Colonic mucosa (tissue), 4 donors: ENCODE data around the gene ZCCHC24. TPM values are rescaled to one million over a fixed set of nuclear protein-coding genes. Genes with fewer than 3 reads are reported as not detected.
"Not testable (repeated sequence)": the region's sequence is repeated elsewhere in the genome, so short reads cannot be mapped to it uniquely, and the experiment has no call there.

Experiments used
- DNase-seq: peaks from one replicate; pipeline ENCODE4 v3.0.0-alpha.2; 2020
- H3K27ac ChIP-seq: fragments of 200-600 bp; one replicate; pipeline ENCODE4 v1.8.0; 2021
- H3K27me3 ChIP-seq: fragments of 200-600 bp; one replicate; pipeline ENCODE4 v1.8.0; 2021
- H3K36me3 ChIP-seq: fragments of 200-600 bp; one replicate; pipeline ENCODE4 v1.8.0; 2021
- H3K4me1 ChIP-seq: fragments of 200-600 bp; one replicate; pipeline ENCODE4 v1.8.0; 2021; ENCODE audit warnings: mild to moderate bottlenecking
- H3K4me3 ChIP-seq: fragments of 200-600 bp; one replicate; pipeline ENCODE4 v1.8.0; 2021
- H3K9ac ChIP-seq, 2 donors: one replicate each; pipeline ENCODE4 v1.7.0; 2013; ENCODE audit warnings: control low read depth in 2 of 2, low read depth in 2 of 2, low read length in 2 of 2
- H3K9me3 ChIP-seq: fragments of 200-600 bp; one replicate; pipeline ENCODE4 v1.8.0; 2021
- intact Hi-C: fragments of 100-400 bp; cut with DNase I; formaldehyde crosslinking; loops from one replicate; pipeline ENCODE4 v1.14.1; 2022
- total RNA-seq, 2 donors: library from RNA; stranded (reverse); fragmentation: NEBNext Ultra II Directional in 1 of 2; extraction: Animal tissue kit (Norgen Biotek cat#: 25700) in 1 of 2; gene quantifications; one replicate each; pipeline ENCODE4 v1.2.1, GENCODE V29; 2021
- TF ChIP-seq, protein P1 (sequence below): fragments of 200-600 bp; IDR thresholded peaks from one replicate; pipeline ENCODE4 v1.8.0; 2022; ENCODE audit warnings: antibody characterized with exemption, mild to moderate bottlenecking
- donor health status: healthy.
- donor health status: DM: no; HTN: no; CAD: no.
- donor health status: DM: no; HTN: no; CAD: no.

The ZCCHC24 gene
- total RNA-seq, 2 donors from 2014 or later: 4.6 to 19.1 TPM

DNA sequence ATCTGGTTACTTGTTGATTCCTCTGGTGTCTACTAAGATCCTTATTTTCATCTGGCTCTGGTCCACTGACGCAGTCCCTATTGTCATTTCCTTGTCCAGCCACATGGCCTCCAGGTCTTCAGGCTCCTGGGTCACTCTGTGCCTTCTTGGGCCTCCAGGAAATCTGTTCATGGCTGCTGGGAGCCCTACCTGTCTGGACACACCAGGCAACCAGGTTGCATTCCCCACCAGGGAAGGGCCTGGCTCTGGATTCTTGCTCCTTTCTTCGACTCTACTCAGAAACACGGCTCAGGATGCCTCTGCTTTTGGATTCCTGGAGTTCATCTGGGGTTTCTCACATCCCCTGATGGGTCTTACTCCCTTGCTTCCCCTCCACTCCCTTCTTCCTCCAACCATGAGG is 106.2 kb downstream of the ZCCHC24 start:
- intact Hi-C loops: no loop called here
- Histone ChIP-seq H3K36me3 (no peaks in the 10 kb centered on the region), H3K27ac (no peak overlapping the region), H3K9ac (no peak overlapping the region), H3K9me3 (no peaks in the 10 kb centered on the region), H3K4me1 (no peaks in the 10 kb centered on the region), H3K27me3 (no peaks in the 10 kb centered on the region), H3K4me3 (no peak overlapping the region)
- TF ChIP-seq, protein P1, sequence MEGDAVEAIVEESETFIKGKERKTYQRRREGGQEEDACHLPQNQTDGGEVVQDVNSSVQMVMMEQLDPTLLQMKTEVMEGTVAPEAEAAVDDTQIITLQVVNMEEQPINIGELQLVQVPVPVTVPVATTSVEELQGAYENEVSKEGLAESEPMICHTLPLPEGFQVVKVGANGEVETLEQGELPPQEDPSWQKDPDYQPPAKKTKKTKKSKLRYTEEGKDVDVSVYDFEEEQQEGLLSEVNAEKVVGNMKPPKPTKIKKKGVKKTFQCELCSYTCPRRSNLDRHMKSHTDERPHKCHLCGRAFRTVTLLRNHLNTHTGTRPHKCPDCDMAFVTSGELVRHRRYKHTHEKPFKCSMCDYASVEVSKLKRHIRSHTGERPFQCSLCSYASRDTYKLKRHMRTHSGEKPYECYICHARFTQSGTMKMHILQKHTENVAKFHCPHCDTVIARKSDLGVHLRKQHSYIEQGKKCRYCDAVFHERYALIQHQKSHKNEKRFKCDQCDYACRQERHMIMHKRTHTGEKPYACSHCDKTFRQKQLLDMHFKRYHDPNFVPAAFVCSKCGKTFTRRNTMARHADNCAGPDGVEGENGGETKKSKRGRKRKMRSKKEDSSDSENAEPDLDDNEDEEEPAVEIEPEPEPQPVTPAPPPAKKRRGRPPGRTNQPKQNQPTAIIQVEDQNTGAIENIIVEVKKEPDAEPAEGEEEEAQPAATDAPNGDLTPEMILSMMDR: no peak
- no peak for DNase-seq

DNA sequence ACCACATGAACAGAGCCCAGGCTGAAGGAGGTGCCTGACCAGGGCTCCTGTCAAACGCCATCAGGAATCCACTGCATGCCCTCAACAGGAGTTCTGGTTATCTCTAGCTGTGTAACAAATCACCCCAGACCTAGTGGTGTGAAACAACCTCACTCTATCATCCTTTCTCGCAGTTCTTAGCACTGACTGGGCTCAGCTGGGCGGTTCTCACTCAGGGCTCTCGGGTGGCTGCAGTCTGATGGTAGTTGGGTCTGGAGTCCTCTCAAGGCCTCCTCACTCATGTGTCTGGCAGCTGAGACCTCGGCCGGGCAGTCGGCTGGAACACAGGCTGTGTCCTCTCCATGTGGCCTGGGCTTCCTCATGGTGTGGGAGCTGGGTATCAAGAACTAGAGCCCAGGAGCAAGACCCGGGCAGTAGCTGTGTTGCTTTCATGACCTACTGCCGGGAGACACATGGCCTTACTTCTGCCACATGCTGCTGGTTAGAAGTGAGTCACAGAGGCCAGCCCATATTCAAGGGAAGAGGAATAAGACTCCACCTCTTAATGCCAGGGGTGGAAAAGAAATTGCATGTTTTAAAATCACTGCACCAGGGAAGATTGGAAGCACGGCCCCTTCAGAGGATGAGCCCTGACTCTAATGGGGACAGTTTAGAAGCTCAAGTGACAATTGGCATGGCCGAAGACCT is 107.5 kb downstream of the ZCCHC24 start:
- H3K4me3 ChIP-seq, H3K36me3 ChIP-seq, intact Hi-C loops, DNase-seq, H3K9ac ChIP-seq, H3K4me1 ChIP-seq, H3K9me3 ChIP-seq, H3K27me3 ChIP-seq, H3K27ac ChIP-seq: not testable (repeated sequence)

- Histone ChIP-seq H3K4me3 (no peak overlapping the region), H3K9ac (no peak overlapping the region), H3K9me3 (no peaks in the 10 kb centered on the region), H3K27me3 (no peaks in the 10 kb centered on the region), H3K27ac (no peak overlapping the region), H3K36me3 (no peaks in the 10 kb centered on the region), H3K4me1 (no peaks in the 10 kb centered on the region)
- intact Hi-C loops: no loop called here
- DNase-seq: no peak
- TF ChIP-seq, protein P1: no peak
These were observed 108.7 kb downstream of the ZCCHC24 start for GRCh38 chr10:79336739-79337138.

GRCh38 chr10:79336276-79336675 is 109.1 kb downstream of the ZCCHC24 start:
- H3K27ac ChIP-seq: no peak overlapping the region
- H3K4me3 ChIP-seq: no peak overlapping the region
- no peak for DNase-seq
- H3K4me1 ChIP-seq: no peaks in the 10 kb centered on the region
- no peaks in the 10 kb centered on the region for H3K36me3 ChIP-seq
- no peaks in the 10 kb centered on the region for H3K9me3 ChIP-seq
- H3K27me3 ChIP-seq: no peaks in the 10 kb centered on the region
- H3K9ac ChIP-seq: no peak overlapping the region
- TF ChIP-seq, protein P1: no peak
- intact Hi-C loops: no loop called here

DNA sequence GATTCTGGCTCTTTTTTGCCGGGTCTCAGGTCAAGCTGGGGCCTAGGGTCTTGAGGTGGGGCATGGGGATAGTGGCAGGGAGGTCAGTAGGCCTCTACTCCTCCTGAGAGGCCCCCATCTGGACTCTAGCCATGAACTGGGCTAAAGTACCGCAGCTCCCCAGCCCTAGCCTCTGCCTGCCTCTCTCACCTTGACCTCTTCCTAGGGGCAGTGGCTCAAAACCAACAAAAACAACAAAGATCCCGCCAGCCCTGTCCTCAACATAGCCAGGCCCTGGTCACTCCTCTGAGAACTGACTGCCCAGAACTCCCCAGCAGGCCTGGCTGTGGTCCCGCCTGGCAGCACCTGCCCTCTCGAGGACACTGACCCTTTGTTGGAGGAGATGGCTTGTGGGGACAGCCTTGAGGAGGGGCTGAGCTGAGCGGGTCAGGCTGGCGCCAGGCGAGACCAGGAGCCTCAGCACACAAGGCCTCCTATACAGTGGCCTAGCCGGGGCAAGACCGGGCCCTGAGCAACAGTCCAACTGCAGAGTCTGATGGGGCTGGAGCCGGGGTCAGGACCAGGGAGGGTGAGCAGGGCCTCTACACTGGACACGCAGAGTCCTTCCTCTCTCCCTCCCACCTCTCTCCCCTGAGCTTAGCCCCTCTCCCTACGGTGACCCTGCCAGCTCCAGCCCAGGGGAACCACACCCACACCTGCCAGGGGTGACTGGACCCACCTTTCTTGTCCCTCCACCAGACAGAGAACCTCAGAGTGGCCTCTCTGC is 109.8 kb downstream of the ZCCHC24 start:
- intact Hi-C loops: no loop called here
- no peak overlapping the region for H3K4me3 ChIP-seq
- H3K36me3 ChIP-seq: no peaks in the 10 kb centered on the region
- TF ChIP-seq, protein P1: no peak
- H3K9ac ChIP-seq: no peak overlapping the region
- no peak overlapping the region for H3K27ac ChIP-seq
- no peak for DNase-seq
- no peaks in the 10 kb centered on the region for H3K9me3 ChIP-seq
- no peaks in the 10 kb centered on the region for H3K27me3 ChIP-seq
- no peaks in the 10 kb centered on the region for H3K4me1 ChIP-seq

DNA sequence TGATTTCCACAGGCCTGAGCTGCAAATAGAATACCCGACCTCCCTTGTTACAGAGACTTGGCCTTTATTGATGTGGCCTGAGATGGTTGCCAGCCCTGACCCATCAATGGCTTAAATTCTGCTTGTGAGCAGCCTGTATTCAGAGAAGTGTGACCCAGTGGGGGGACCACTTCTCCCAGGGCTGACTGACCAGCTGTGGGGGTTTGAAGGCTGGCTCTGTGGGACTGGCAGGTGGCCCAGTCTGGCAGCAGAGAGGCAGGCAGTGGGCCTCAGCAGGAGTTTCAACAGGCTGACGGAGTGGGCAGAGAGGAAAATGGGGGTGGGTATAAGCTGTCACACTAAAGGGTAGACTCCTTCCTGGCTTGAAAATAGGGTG is 110.3 kb downstream of the ZCCHC24 start:
- H3K36me3 ChIP-seq: no peaks in the 10 kb centered on the region
- H3K27me3 ChIP-seq: no peaks in the 10 kb centered on the region
- TF ChIP-seq, protein P1: no peak
- no peak overlapping the region for H3K4me3 ChIP-seq
- no peak overlapping the region for H3K27ac ChIP-seq
- intact Hi-C loops: no loop called here
- DNase-seq: no peak
- no peak overlapping the region for H3K9ac ChIP-seq
- H3K4me1 ChIP-seq: no peaks in the 10 kb centered on the region
- H3K9me3 ChIP-seq: no peaks in the 10 kb centered on the region
